ENCODE data around the gene POLR1C.
"Not testable (repeated sequence)": the region's sequence is repeated elsewhere in the genome, so short reads cannot be mapped to it uniquely, and the experiment has no call there.

DNA sequence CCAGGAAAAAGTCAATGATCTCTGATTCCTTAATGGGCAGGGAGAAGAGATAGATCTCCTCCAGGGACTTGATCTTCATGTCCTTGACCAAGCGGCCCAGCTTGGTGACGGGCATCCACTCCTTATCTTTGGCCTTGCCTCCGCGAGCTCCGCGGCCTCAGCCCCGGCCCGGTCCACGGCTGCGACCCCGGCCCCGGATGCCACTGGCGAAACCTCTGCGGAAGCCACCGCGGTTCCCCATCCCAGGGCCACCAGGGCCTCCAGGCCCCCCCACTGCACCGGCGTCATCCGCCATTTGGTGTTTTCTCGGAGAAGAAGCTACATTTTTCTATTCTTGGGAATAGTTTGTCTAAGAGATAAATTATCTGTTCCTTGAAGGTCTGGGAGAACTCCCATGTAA is 22.5 kb downstream of the POLR1C start:
- TF ChIP-seq CTCF, POLR2A (IDR thresholded peaks at IDR 0.05): not testable (repeated sequence)
